GM18508 (cell line): ENCODE results near the gene EVI5L.

Experiments
- ATAC-seq: cut with Tn5 transposase; IDR thresholded peaks from one replicate; pipeline ENCODE4 v1.9.1; 2021; ENCODE audit warnings: moderate number of reproducible peaks; ENCODE audit not compliant: insufficient read depth, unreplicated experiment

EVI5L gene

DNA sequence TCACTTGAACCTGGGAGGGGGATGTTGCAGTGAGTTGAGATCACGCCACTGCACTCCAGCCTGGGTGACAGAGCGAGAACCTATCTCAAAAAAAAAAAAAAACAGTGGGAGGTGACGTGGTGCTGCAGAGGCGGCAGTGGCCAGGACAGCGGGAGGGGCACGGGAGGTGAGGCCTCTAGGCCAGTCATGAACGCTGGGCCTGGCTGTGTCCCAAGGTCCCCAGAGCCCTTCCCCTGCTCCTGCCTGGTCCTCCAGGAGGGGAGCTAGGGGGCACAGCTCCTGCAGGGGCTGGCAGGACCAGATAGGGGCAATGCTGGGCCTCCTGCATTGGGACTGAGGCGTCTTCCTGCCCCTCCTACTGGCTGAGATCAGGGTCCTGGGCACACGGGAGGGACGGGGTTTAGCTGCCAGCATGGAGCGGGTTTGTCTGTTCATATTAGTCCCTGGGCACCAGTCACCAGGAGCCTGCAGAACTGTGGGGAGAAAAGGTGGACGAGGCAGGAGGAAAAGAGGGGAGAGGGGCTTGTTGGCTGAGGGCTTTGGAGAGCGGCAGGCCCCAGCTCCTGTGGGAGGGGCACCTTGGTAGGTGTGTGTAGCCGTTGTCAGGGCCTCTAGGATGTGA is 78.2 kb downstream of the EVI5L start:
- no peak for ATAC-seq

DNA sequence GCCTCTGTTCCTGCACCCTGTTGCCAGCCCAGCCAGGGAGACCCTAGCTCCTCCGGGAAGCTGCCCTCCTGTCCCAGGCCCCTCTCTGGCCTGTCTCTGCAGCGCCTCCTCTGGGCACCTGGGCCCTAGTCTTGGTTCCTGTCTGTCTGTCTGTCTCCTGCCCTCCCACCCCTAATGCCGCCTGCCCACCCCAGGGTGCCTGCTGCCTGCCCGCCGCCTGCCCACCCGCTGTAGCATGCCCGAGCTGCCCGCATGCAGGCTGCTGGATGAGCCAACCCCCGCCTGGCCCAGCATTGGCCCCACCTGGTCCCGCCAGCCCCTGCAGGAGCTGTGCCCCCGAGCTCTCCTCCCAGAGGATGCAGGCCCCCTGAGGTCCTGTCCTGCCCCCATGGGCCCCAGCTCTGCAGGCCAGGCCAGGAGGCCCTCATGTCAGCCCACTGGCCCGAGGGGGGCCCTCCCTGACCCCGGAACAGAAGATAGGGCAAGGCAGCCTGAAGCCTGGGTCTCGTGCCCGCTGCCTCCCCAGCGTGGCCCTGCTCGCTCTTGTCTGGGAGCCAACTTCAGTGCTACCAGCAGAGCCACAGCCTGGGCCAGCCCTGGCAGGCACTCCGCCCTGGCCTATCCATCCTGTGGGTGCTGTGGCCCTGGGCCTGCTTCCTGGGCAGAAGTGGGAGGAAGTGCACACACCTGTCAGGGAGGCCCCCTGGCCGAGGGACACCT is 78.9 kb downstream of the EVI5L start:
- no peak for ATAC-seq

DNA sequence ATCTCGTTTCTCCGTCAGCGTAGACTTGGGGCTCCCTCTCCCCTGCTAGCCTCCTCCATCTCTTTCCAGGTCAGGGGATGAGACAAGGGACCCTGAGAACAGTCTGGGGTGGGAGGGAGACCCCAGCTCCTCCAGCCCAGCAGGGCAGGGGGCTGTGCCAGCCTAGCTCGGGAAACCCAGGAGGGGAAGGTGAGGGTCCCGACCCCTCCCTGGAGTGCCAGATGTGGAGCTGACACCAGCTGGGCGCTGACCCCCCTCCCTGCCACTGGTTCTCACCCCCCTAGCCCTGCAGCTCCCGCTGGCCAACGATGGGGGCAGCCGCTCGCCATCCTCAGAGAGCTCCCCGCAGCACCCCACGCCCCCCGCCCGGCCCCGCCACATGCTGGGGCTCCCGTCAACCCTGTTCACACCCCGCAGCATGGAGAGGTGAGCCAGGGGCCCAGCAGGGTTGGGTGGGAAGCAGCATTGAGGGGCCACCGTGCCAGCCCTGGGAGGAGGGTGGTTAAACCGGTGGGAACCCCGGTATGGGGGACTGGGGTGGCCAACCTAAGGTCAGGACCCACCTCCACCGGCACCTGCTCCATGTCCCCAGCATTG is 79.6 kb downstream of the EVI5L start:
- no peak for ATAC-seq

DNA sequence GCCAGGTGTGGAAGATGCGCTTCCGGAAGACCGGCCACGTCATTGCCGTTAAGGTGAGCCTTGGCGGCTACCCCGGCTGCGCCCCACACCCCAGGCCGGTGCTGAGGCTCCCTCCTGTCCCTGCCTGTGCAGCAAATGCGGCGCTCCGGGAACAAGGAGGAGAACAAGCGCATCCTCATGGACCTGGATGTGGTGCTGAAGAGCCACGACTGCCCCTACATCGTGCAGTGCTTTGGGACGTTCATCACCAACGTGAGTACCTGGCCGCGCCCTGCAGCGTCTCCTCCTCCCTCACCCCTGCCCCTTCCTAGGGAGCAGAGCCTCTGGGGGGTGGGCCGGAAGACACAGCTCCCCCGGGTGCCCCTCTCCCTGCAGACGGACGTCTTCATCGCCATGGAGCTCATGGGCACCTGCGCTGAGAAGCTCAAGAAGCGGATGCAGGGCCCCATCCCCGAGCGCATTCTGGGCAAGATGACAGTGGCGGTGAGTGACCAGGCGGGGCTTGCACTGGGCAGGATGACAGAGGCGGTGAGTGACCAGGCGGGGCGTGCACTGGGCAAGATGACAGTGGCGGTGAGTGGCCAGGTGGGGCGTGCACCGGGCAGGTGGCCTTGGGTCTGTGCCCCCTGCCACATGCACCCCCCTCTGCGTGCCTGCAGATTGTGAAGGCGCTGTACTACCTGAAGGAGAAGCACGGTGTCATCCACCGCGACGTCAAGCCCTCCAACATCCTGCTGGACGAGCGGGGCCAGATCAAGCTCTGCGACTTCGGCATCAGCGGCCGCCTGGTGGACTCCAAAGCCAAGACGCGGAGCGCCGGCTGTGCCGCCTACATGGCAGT is 80.5 kb downstream of the EVI5L start:
- ATAC-seq, result no peak

DNA sequence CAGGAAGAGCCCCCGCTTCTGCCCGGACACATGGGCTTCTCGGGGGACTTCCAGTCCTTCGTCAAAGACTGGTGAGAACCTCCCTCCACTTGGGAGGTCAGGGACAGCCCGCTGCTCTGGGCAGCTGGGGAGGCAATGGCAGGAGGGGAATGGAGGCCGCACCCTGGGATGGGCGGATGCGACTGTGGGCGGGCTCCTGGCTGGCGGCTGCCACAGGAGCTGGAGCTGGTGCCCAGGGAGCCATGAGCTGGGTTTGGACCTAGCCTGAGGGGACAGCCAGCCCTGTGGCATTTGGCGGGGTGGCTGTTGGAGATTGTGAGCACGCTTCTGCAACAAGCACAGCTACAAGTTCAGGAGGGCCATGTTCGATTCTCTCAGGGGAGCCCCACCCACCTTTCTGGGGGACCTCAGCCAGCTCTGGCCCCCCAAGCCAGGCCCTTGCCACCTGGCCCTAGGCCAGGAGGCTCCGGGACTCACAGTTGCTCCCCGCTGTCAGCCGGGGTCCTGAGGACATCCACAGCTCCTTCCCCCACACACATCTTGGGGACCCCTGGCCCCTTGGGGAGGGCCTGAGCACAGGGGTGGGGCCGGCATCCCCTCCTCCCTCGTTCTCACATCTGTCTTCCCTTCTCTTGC is 81.6 kb downstream of the EVI5L start:
- no peak for ATAC-seq

DNA sequence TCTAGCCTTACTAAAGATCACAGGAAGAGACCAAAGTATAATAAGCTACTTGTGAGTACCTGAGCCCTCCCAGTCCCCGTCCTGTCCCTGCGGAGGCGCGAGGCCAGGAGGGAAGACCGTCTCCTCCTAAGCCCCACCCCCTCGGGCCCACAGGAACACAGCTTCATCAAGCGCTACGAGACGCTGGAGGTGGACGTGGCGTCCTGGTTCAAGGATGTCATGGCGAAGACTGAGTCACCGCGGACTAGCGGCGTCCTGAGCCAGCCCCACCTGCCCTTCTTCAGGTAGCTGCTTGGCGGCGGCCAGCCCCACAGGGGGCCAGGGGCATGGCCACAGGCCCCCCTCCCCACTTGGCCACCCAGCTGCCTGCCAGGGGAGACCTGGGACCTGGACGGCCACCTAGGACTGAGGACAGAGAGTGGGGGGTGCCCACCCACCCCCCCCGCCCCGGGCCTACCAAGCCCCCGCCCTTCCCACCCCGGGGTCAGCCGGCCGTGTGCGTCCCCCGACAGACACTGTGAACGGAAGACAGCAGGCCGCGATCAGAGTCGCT is 82.2 kb downstream of the EVI5L start:
- ATAC-seq, result no peak

DNA sequence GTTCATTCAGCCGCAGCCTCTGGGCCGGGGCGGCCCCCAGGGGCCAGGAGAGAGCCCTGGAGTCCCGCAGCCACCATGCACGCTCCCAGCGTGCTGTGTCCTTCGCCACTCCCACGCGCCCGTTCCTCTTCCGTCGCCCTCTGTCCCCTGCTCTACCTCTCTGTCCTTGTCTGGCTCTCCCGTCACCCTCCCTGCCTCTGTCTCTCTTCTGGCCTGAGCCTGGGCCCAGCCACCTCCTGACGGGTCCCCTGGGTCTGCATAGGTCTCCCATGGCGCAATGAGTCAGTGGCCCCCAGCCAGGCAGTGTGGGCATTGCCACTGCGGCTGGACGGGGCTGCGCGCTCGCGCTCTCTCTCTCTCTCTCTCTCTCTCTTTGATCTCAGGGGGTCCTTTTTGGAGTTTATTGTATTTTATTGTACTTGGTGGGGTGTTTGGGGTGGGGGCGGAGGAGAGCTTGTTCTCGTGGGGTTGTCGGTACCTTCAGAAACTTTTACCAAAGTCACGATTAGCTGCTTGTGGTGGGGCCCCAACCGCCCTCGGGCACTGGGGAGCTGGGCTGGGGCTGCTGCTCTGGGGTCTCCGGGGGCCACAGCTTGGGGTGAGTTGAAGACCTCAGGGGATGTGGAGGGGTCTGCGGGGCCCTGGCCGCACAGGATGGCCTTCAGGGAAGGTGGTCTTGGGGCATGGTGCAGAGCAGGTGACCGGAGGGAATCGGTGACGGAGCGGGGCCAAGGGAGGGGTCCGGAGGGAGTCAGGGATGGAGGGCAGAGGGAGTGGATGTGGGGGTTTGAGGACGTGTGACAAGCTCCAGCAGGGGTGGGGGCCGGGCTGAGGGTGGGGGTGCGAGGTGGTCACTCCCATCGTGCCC is 82.9 kb downstream of the EVI5L start:
- ATAC-seq, result no peak

DNA sequence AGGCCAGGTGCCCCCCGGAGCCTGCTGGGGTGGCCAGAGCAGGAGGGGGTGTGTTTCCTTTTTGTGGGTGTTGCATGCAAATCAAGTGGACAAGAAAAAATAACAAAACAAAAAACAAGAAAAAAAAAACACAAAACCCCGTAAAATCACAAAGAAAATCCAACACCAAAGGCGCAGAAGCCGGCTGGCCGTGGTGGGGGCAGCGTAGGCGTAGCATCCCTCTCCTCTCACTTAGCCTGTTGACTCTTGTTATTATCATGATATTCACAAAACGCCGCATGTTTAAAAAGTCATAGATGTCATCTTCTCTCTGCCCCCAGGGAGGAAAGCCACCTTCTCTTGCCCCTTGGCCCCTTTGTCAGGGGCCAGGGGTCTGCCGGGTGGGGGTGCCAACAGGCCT is 83.6 kb downstream of the EVI5L start:
- ATAC-seq, result no peak

DNA sequence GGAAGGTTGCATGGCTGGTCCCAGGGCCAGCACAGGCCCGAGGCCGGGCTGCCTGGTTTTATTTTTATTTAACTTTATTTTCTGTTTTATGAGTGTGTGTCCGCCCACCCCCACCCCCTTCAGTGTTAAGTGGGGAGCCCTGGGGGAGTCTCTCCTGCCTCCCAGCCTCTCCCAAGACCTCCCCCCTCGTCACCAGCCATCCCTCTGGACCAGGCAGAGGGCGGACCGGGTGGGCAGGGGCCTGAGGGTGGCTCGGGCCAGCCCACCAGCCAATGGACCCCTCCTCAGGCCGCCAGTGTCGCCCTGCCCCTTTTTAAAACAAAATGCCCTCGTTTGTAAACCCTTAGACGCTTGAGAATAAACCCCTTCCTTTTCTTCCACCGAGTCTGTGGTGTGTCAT is 84.1 kb downstream of the EVI5L start:
- ATAC-seq, result no peak
